Gastrocnemius medialis (tissue), 4 donors: Measurements from ENCODE around the gene SZRD1.

ENCODE experiments used
- POLR2A ChIP-seq, 2 donors: fragments of 450-650 bp; IDR thresholded peaks; one replicate each; pipeline ENCODE4 v1.6.1; 2017; ENCODE audit warnings: antibody characterized with exemption in 2 of 2, mild to moderate bottlenecking in 2 of 2, moderate library complexity in 2 of 2
- TF ChIP-seq, protein P1 (sequence below), 5 experiments: fragments of 450-650 bp in 3 of 5; fragments of 200-600 bp in 2 of 5; sonication (generic) in 2 of 5; IDR thresholded peaks in 4 of 5; conservative IDR thresholded peaks in 1 of 5; 1 replicate in 4 of 5; 2 replicates in 1 of 5; pipeline ENCODE4 v1.5.1; 2016 to 2019; ENCODE audit warnings: antibody characterized with exemption in 5 of 5, mild to moderate bottlenecking in 3 of 5, moderate library complexity in 3 of 5

DNA sequence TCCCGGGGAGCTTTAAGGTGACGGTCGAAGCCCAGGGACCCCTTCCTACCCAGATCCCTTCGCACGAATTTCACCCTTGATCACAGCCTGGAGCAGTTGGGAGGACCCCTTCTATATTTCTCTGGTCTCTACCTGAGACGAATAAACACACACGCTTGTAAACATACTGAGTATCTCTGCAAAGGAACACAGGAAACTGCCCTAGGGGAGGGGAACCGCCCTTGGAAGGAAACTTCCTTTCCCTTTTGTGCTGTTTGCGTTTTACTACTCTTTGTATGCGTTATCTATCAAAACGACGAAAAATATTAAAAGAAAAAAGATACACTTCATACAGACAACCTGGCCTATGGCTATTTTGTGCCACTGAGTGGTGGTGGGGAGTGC is 74.2 kb downstream of the SZRD1 start:
- TF ChIP-seq, protein P1, sequence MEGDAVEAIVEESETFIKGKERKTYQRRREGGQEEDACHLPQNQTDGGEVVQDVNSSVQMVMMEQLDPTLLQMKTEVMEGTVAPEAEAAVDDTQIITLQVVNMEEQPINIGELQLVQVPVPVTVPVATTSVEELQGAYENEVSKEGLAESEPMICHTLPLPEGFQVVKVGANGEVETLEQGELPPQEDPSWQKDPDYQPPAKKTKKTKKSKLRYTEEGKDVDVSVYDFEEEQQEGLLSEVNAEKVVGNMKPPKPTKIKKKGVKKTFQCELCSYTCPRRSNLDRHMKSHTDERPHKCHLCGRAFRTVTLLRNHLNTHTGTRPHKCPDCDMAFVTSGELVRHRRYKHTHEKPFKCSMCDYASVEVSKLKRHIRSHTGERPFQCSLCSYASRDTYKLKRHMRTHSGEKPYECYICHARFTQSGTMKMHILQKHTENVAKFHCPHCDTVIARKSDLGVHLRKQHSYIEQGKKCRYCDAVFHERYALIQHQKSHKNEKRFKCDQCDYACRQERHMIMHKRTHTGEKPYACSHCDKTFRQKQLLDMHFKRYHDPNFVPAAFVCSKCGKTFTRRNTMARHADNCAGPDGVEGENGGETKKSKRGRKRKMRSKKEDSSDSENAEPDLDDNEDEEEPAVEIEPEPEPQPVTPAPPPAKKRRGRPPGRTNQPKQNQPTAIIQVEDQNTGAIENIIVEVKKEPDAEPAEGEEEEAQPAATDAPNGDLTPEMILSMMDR (IDR thresholded peaks at IDR 0.05 in 4 of 5, conservative IDR thresholded peaks at IDR 0.05 in 1 of 5) = no peak
- no peak for TF ChIP-seq POLR2A (IDR thresholded peaks at IDR 0.05)
